Vagina (tissue), 2 donors: Measurements from ENCODE around the gene SYNM.

Source experiments
- POLR2A ChIP-seq, 2 donors: fragments of 450-650 bp; IDR thresholded peaks; one replicate each; pipeline ENCODE4 v1.6.1; 2017; ENCODE audit warnings: antibody characterized with exemption in 2 of 2, mild to moderate bottlenecking in 2 of 2, moderate library complexity in 2 of 2
- TF ChIP-seq, protein P1 (sequence below), 3 experiments: fragments of 450-650 bp in 2 of 3; fragments of 200-600 bp in 1 of 3; sonication (generic) in 1 of 3; IDR thresholded peaks; one replicate each; pipeline ENCODE4 v1.5.1; 2017 to 2019; ENCODE audit warnings: antibody characterized with exemption in 3 of 3, mild to moderate bottlenecking in 2 of 3, moderate library complexity in 2 of 3

DNA sequence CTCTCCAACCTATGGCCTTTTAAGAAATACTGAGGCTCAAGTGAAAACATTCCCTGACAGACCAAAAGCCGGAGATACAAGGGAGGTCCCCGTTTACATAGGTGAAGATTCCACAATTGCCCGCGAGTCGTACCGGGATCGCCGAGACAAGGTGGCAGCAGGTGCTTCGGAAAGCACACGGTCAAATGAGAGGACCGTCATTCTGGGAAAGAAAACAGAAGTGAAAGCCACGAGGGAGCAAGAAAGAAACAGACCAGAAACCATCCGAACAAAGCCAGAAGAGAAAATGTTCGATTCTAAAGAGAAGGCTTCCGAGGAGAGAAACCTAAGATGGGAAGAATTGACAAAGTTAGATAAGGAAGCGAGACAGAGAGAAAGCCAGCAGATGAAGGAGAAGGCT is 24.8 kb downstream of the SYNM start:
- TF ChIP-seq POLR2A (IDR thresholded peaks at IDR 0.05), result no peak
- TF ChIP-seq, protein P1, sequence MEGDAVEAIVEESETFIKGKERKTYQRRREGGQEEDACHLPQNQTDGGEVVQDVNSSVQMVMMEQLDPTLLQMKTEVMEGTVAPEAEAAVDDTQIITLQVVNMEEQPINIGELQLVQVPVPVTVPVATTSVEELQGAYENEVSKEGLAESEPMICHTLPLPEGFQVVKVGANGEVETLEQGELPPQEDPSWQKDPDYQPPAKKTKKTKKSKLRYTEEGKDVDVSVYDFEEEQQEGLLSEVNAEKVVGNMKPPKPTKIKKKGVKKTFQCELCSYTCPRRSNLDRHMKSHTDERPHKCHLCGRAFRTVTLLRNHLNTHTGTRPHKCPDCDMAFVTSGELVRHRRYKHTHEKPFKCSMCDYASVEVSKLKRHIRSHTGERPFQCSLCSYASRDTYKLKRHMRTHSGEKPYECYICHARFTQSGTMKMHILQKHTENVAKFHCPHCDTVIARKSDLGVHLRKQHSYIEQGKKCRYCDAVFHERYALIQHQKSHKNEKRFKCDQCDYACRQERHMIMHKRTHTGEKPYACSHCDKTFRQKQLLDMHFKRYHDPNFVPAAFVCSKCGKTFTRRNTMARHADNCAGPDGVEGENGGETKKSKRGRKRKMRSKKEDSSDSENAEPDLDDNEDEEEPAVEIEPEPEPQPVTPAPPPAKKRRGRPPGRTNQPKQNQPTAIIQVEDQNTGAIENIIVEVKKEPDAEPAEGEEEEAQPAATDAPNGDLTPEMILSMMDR (IDR thresholded peaks at IDR 0.05), result no peak
